Cardiac muscle cell (in vitro differentiated cells and primary cell): ENCODE measurements around the gene TGFBR2. TPM values are rescaled to one million over a fixed set of nuclear protein-coding genes. Genes with fewer than 3 reads are reported as not detected.

Experiments
- DNase-seq, 2 donors: peaks; one replicate each; pipeline versions ENCODE4 v3.0.0 to v3.0.0-alpha.2; 2010 to 2017; ENCODE audit warnings: low read depth in 1 of 2, low spot score in 1 of 2
- H3K27ac ChIP-seq: fragments of 200-600 bp; sonication (generic); 2 replicates; pipeline ENCODE4 v1.5.1; 2016
- H3K27me3 ChIP-seq: fragments of 200-600 bp; sonication (generic); 2 replicates; pipeline ENCODE4 v1.6.0; 2016; ENCODE audit warnings: control low read depth
- H3K36me3 ChIP-seq: fragments of 200-600 bp; sonication (generic); 2 replicates; pipeline ENCODE4 v1.5.1; 2016; ENCODE audit warnings: control low read depth
- H3K4me1 ChIP-seq: fragments of 200-600 bp; sonication (generic); 2 replicates; pipeline ENCODE4 v1.8.1; 2017; ENCODE audit warnings: low read depth, mild to moderate bottlenecking, mixed run types
- H3K4me3 ChIP-seq: fragments of 200-600 bp; sonication (generic); 2 replicates; pipeline ENCODE4 v1.5.1; 2016; ENCODE audit warnings: mild to moderate bottlenecking
- H3K9me3 ChIP-seq: fragments of 200-600 bp; sonication (generic); 2 replicates; pipeline ENCODE4 v1.5.1; 2017; ENCODE audit warnings: low read depth, mild to moderate bottlenecking, control low read depth
- CTCF ChIP-seq: IDR thresholded peaks from 2 replicates; pipeline ENCODE4 v1.5.1; 2012; ENCODE audit warnings: low read depth, mild to moderate bottlenecking, low read length
- polyA plus RNA-seq: library from polyadenylated mRNA; unstranded; fragments of >200 nt; fragmentation: Nextera tagmentation; extraction: Ambion mirVana; gene quantifications from 2 replicates; pipeline ENCODE4 v1.2.1, GENCODE V29; 2016
- total RNA-seq: library from RNA; depleted of rRNA; stranded (reverse); fragments of >200 nt; gene quantifications from 2 replicates; pipeline ENCODE4 v1.2.3, GENCODE V29; 2016

The TGFBR2 gene
- total and polyA plus RNA-seq, 2 experiments from 2014 or later = 7.0 to 11.2 TPM

- TF ChIP-seq CTCF = no peak
- Histone ChIP-seq H3K27me3 (no peaks in the 10 kb centered on the region), H3K4me3 (no peak overlapping the region), H3K27ac (no peak overlapping the region), H3K36me3 (no peaks in the 10 kb centered on the region), H3K9me3 (no peaks in the 10 kb centered on the region), H3K4me1 (peaks cover 10% of the 10 kb centered on the region)
- DNase-seq = no peak
Measured at GRCh38 chr3:30619318-30619717, 12.9 kb downstream of the TGFBR2 start.

- H3K36me3 ChIP-seq = no peaks in the 10 kb centered on the region
Measured at GRCh38 chr3:30620402-30621360, 14.3 kb downstream of the TGFBR2 start.

GRCh38 chr3:30621576-30621975 is 15.2 kb downstream of the TGFBR2 start:
- H3K36me3 ChIP-seq = no peaks in the 10 kb centered on the region
- no peak overlapping the region for H3K4me3 ChIP-seq
- no peaks in the 10 kb centered on the region for H3K9me3 ChIP-seq
- H3K27ac ChIP-seq = no peak overlapping the region
- no peak for DNase-seq
- H3K4me1 ChIP-seq = no peaks in the 10 kb centered on the region
- no peak for TF ChIP-seq CTCF
- H3K27me3 ChIP-seq = no peaks in the 10 kb centered on the region

More at GRCh38 chr3:30620402-30621360, 14.3 kb downstream of the TGFBR2 start:
- H3K4me3 ChIP-seq = no peak overlapping the region
- TF ChIP-seq CTCF = no peak
- peaks cover 8% of the 10 kb centered on the region for H3K4me1 ChIP-seq
- H3K27me3 ChIP-seq = no peaks in the 10 kb centered on the region
- no peak for DNase-seq
- no peaks in the 10 kb centered on the region for H3K9me3 ChIP-seq
- H3K27ac ChIP-seq = no peak overlapping the region

- Histone ChIP-seq H3K36me3 (no peaks in the 10 kb centered on the region), H3K27me3 (no peaks in the 10 kb centered on the region), H3K27ac (no peak overlapping the region), H3K4me3 (no peak overlapping the region), H3K9me3 (no peaks in the 10 kb centered on the region), H3K4me1 (no peaks in the 10 kb centered on the region)
- DNase-seq = no peak
- TF ChIP-seq CTCF = no peak
Measured at GRCh38 chr3:30622047-30622545, 15.7 kb downstream of the TGFBR2 start.

GRCh38 chr3:30622790-30623189 is 16.4 kb downstream of the TGFBR2 start:
- Histone ChIP-seq H3K4me3 (no peak overlapping the region), H3K27me3 (no peaks in the 10 kb centered on the region), H3K9me3 (no peaks in the 10 kb centered on the region), H3K36me3 (no peaks in the 10 kb centered on the region), H3K4me1 (no peaks in the 10 kb centered on the region), H3K27ac (no peak overlapping the region)
- DNase-seq = no peak
- TF ChIP-seq CTCF = no peak
